SK-N-SH (cell line): ENCODE data around the gene STX5. TPM values are rescaled to one million over a fixed set of nuclear protein-coding genes. Genes with fewer than 3 reads are reported as not detected.

ENCODE experiments used
- CTCF ChIA-PET: fragments of 300-600, 350-600 bp; formaldehyde crosslinking; extraction: SDS; loops from one replicate; lab custom pipeline; 2021; lab: Yijun Ruan, JAX
- POLR2A ChIA-PET: fragments of 350-600 bp; sonication (Branson Sonifier 250); formaldehyde crosslinking; extraction: SDS; loops from one replicate; lab custom pipeline; 2020; ENCODE audit warnings: antibody characterized with exemption, inconsistent platforms; lab: Yijun Ruan, JAX
- DNase-seq: peaks from one replicate; pipeline ENCODE4 v3.0.0; 2012
- H2AFZ ChIP-seq: fragments of 200-600 bp; sonication (generic); 2 replicates; pipeline ENCODE4 v1.8.1; 2016; ENCODE audit warnings: antibody characterized with exemption, mild to moderate bottlenecking, low read depth
- H3F3A ChIP-seq: fragments of 200-600 bp; sonication (generic); replicated peaks from 2 replicates; pipeline ENCODE3; 2016; ENCODE audit warnings: antibody characterized with exemption, mild to moderate bottlenecking; ENCODE audit not compliant: insufficient read depth
- H3K27ac ChIP-seq, 2 experiments: fragments of 200-500 bp in 1 of 2; fragments of 200-600 bp in 1 of 2; sonication (Bioruptor generic) in 1 of 2; sonication (generic), shearing (Covaris generic) in 1 of 2; 2 replicates each; pipeline versions ENCODE4 v1.5.1 to v1.6.1; 2014 to 2016; ENCODE audit warnings: low read depth in 2 of 2, inconsistent platforms in 1 of 2, low read length in 1 of 2, mild to moderate bottlenecking in 1 of 2, mixed read lengths in 1 of 2
- H3K27me3 ChIP-seq: fragments of 200-600 bp; sonication (generic), shearing (Covaris generic); 2 replicates; pipeline ENCODE4 v1.6.1; 2016; ENCODE audit warnings: mixed run types; ENCODE audit not compliant: insufficient read depth
- H3K36me3 ChIP-seq, 2 experiments: fragments of 200-500 bp in 1 of 2; fragments of 200-600 bp in 1 of 2; sonication (Bioruptor generic) in 1 of 2; sonication (generic) in 1 of 2; replicated peaks in 1 of 2; 2 replicates each; pipeline versions ENCODE3 to v1.5.1; 2014 to 2016; ENCODE audit warnings: low read length in 1 of 2, mild to moderate bottlenecking in 1 of 2; ENCODE audit not compliant: insufficient read depth in 2 of 2, control insufficient read depth in 1 of 2
- H3K4me1 ChIP-seq, 2 experiments: fragments of 200-500 bp in 1 of 2; fragments of 200-600 bp in 1 of 2; sonication (Bioruptor generic) in 1 of 2; sonication (generic), shearing (Covaris generic) in 1 of 2; 2 replicates each; pipeline versions ENCODE4 v1.5.1 to v1.6.1; 2014 to 2016; ENCODE audit warnings: low read depth in 1 of 2, low read length in 1 of 2, mixed run types in 1 of 2; ENCODE audit not compliant: insufficient read depth in 2 of 2, control insufficient read depth in 1 of 2
- H3K4me2 ChIP-seq: fragments of 200-600 bp; sonication (generic), shearing (Covaris generic); 2 replicates; pipeline ENCODE4 v1.6.1; 2017; ENCODE audit warnings: mixed run types
- H3K4me3 ChIP-seq, 2 experiments: fragments of 200-500 bp in 1 of 2; fragments of 200-600 bp in 1 of 2; sonication (Bioruptor generic) in 1 of 2; sonication (generic), shearing (Covaris generic) in 1 of 2; 2 replicates each; pipeline versions ENCODE4 v1.5.1 to v1.8.1; 2014 to 2016; ENCODE audit warnings: low read depth in 2 of 2, inconsistent platforms in 1 of 2, low read length in 1 of 2, mild to moderate bottlenecking in 1 of 2, mixed read lengths in 1 of 2, moderate library complexity in 1 of 2
- H3K79me2 ChIP-seq: fragments of 200-600 bp; sonication (generic); 2 replicates; pipeline ENCODE4 v1.8.1; 2017; ENCODE audit warnings: mild to moderate bottlenecking; ENCODE audit not compliant: insufficient read depth
- H3K9ac ChIP-seq: fragments of 200-600 bp; sonication (generic); 2 replicates; pipeline ENCODE4 v1.6.1; 2017; ENCODE audit warnings: mixed run types
- H3K9me2 ChIP-seq: fragments of 200-600 bp; sonication (generic); 2 replicates; pipeline ENCODE4 v1.6.1; 2017; ENCODE audit warnings: mixed run types
- H3K9me3 ChIP-seq: fragments of 200-600 bp; sonication (generic); 2 replicates; pipeline ENCODE4 v1.6.1; 2017; ENCODE audit warnings: mixed run types, mild to moderate bottlenecking, moderate library complexity
- H4K20me1 ChIP-seq: fragments of 200-600 bp; sonication (generic); 2 replicates; pipeline ENCODE4 v1.6.1; 2017; ENCODE audit warnings: mild to moderate bottlenecking, mixed run types; ENCODE audit not compliant: insufficient read depth
- CHD2 ChIP-seq: fragments of 150-350 bp; IDR thresholded peaks from 2 replicates; pipeline ENCODE4 v1.6.1; 2018; ENCODE audit warnings: low read length; ENCODE audit not compliant: partially characterized antibody
- ELF1 ChIP-seq: IDR thresholded peaks from 2 replicates; pipeline ENCODE4 v1.4.0; 2012
- EP300 ChIP-seq, 2 experiments: IDR thresholded peaks; 2 replicates each; pipeline versions ENCODE4 v1.4.0 to v1.6.1; 2012; ENCODE audit warnings: borderline replicate concordance in 1 of 2, low read depth in 1 of 2, low read length in 1 of 2
- EZH2phosphoT487 ChIP-seq: fragments of 200-600 bp; sonication (generic); IDR thresholded peaks from 2 replicates; pipeline ENCODE4 v1.6.1; 2017; ENCODE audit warnings: low read depth, mixed run types, mild to moderate bottlenecking, antibody characterized with exemption, moderate library complexity, borderline replicate concordance
- FOXJ3 ChIP-seq: sonication (generic); formaldehyde crosslinking; IDR thresholded peaks from 2 replicates; pipeline ENCODE4 v1.5.1; 2020; ENCODE audit warnings: mild to moderate bottlenecking, missing genetic modification reagents
- FOXM1 ChIP-seq: IDR thresholded peaks from 2 replicates; pipeline ENCODE4 v1.4.0; 2012; ENCODE audit warnings: low read depth, mild to moderate bottlenecking
- GABPA ChIP-seq: IDR thresholded peaks from 2 replicates; pipeline ENCODE4 v1.4.0; 2012; ENCODE audit warnings: low read depth, mild to moderate bottlenecking
- GATA2 ChIP-seq: sonication (generic); formaldehyde crosslinking; IDR thresholded peaks from 2 replicates; pipeline ENCODE4 v1.5.0; 2020; ENCODE audit warnings: mild to moderate bottlenecking, missing genetic modification reagents
- JUND ChIP-seq: IDR thresholded peaks from 2 replicates; pipeline ENCODE4 v1.4.0; 2012
- MXI1 ChIP-seq: IDR thresholded peaks from 2 replicates; pipeline ENCODE4 v1.6.1; 2012; ENCODE audit warnings: mild to moderate bottlenecking, low read depth, low read length, improper control_type of control experiment
- NRF1 ChIP-seq: IDR thresholded peaks from 2 replicates; pipeline ENCODE4 v1.6.1; 2012; ENCODE audit warnings: low read depth, mild to moderate bottlenecking, low read length
- RAD21 ChIP-seq: IDR thresholded peaks from 2 replicates; pipeline ENCODE4 v1.6.1; 2012; ENCODE audit warnings: mild to moderate bottlenecking, low read length
- RFX5 ChIP-seq: IDR thresholded peaks from 2 replicates; pipeline ENCODE4 v1.6.1; 2012; ENCODE audit warnings: mild to moderate bottlenecking, improper control_type of control experiment, low read length
- SIN3A ChIP-seq: IDR thresholded peaks from 2 replicates; pipeline ENCODE4 v1.6.1; 2012; ENCODE audit warnings: low read depth, mild to moderate bottlenecking, low read length, moderate library complexity, borderline replicate concordance
- WGBS: methylation state at CpG from one replicate; pipeline ENCODE4 v1.1.6; 2017; ENCODE audit warnings: low lambda C conversion rate; 5-methylcytosine and 5-hydroxymethylcytosine counted together
- polyA plus RNA-seq, 3 experiments: library from polyadenylated mRNA; depleted of rRNA; stranded (reverse); fragments of >200 nt; gene quantifications; 2 replicates each; pipeline ENCODE4 v1.2.3, GENCODE V29; 2012
- TF ChIP-seq, protein P1 (sequence below): IDR thresholded peaks from 2 replicates; pipeline ENCODE4 v1.4.0; 2012; ENCODE audit warnings: low read depth, borderline replicate concordance
- TF ChIP-seq, protein P2 (sequence below): fragments of 150-350 bp; IDR thresholded peaks from 2 replicates; pipeline ENCODE4 v1.6.1; 2016; ENCODE audit warnings: mild to moderate bottlenecking, low read depth, low read length

Gene STX5
- polyA plus RNA-seq, 1 of the 3 experiments (the other 2 are of a cell fraction), result 24.2 TPM

DNA sequence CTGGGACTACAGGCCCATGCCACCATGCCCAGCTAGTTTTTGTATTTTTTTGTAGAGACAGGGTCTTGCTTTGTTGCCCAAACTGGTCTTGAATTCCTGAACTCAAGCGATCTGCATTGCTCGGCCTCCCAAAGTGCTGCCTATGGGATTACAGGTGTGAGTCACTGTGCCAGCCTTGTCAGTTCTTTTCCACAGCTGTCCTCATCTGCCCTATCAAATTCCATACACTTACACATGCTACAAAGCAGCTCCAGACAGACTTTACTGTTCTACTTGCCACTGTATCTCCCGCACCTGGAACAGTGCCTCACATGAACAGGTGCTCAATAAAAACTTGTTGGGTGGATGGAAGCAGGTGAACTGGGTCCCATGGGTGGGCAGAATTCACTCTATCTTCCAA, 8.2 kb downstream of the STX5 start:
- Histone ChIP-seq H3K9me2 (no peaks in the 10 kb centered on the region), H3K27me3 (no peaks in the 10 kb centered on the region), H3K4me1 (no peaks in the 10 kb centered on the region), H4K20me1 (peaks cover 11% of the 10 kb centered on the region; the same call in 1 of the 2 replicates), H3K9me3 (no peaks in the 10 kb centered on the region), H3K27ac (no peak overlapping the region), H3K4me3 (no peak overlapping the region), H2AFZ (no peak overlapping the region), H3K36me3 (peaks cover 41 to 61% of the 10 kb centered on the region in 2 experiments), H3K4me2 (no peak overlapping the region), H3F3A (peaks cover 4% of the 10 kb centered on the region), H3K79me2 (peaks cover 28% of the 10 kb centered on the region), H3K9ac (no peak overlapping the region)
- DNase-seq, result no peak
- ChIA-PET CTCF (interaction anchor here (0.8 to 3.0 kb wide), 2 partner anchors 33 to 37 kb away, joined by 3 to 10 read pairs; partner anchors contain the start of gene TMEM179B), POLR2A (interaction anchor here (0.8 to 1.6 kb wide), 2 partner anchors 17 to 18 kb away, joined by 4 to 6 read pairs; partner anchors contain the start of gene NXF1)
- no peak for TF ChIP-seq EP300 (IDR thresholded peaks at IDR 0.05; ENCODE audit: borderline replicate concordance in 1 of 2, low read depth in 1 of 2, low read length in 1 of 2)
- 91% methylated on average over 3 of the region's 3 CpGs for WGBS

DNA sequence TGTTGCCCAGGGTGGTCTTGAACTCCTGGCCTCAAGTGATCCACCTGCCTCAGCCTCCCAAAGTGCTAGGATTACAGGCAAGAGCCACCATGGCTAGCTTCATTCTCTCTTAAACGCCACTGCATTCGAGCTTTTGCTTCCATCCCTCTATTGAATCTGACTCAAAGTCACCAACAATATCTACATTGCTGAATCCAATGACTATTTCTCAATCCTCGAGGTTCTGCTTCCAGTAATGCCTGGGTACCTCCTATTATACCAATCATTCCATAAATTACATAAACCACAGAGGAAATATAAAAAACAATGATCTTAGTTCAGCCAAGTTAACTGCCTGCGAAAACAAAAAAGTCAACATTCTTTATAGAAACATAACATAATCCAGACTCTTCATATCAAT, 14.7 kb downstream of the STX5 start:
- POLR2A ChIA-PET, result interaction anchor here (1.9 kb wide), 1 partner anchor 11 kb away, joined by 6 read pairs; the partner anchor contains the start of gene NXF1
- H3K4me3 ChIP-seq, result no peak overlapping the region
- no peak overlapping the region for H3K27ac ChIP-seq
- DNase-seq, result no peak
- TF ChIP-seq JUND, result no peak
- no peak for TF ChIP-seq EP300 (IDR thresholded peaks at IDR 0.05; ENCODE audit: borderline replicate concordance in 1 of 2, low read depth in 1 of 2, low read length in 1 of 2)
- TF ChIP-seq, protein P1, sequence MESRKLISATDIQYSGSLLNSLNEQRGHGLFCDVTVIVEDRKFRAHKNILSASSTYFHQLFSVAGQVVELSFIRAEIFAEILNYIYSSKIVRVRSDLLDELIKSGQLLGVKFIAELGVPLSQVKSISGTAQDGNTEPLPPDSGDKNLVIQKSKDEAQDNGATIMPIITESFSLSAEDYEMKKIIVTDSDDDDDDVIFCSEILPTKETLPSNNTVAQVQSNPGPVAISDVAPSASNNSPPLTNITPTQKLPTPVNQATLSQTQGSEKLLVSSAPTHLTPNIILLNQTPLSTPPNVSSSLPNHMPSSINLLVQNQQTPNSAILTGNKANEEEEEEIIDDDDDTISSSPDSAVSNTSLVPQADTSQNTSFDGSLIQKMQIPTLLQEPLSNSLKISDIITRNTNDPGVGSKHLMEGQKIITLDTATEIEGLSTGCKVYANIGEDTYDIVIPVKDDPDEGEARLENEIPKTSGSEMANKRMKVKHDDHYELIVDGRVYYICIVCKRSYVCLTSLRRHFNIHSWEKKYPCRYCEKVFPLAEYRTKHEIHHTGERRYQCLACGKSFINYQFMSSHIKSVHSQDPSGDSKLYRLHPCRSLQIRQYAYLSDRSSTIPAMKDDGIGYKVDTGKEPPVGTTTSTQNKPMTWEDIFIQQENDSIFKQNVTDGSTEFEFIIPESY, result no peak
- TF ChIP-seq, protein P2, sequence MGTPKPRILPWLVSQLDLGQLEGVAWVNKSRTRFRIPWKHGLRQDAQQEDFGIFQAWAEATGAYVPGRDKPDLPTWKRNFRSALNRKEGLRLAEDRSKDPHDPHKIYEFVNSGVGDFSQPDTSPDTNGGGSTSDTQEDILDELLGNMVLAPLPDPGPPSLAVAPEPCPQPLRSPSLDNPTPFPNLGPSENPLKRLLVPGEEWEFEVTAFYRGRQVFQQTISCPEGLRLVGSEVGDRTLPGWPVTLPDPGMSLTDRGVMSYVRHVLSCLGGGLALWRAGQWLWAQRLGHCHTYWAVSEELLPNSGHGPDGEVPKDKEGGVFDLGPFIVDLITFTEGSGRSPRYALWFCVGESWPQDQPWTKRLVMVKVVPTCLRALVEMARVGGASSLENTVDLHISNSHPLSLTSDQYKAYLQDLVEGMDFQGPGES, result no peak
- no peak for TF ChIP-seq RAD21
- no peak for TF ChIP-seq MXI1
- TF ChIP-seq, all 33 proteins: peak for 0
- no peaks in the 10 kb centered on the region for H3K9me2 ChIP-seq
- no peaks in the 10 kb centered on the region for H3K9me3 ChIP-seq
- H3K4me1 ChIP-seq, result no peaks in the 10 kb centered on the region
- peaks cover 9% of the 10 kb centered on the region for H3F3A ChIP-seq
- H3K36me3 ChIP-seq, result peaks cover 5 to 36% of the 10 kb centered on the region in 2 experiments
- no peak overlapping the region for H2AFZ ChIP-seq
- no peak overlapping the region for H3K9ac ChIP-seq
- no peaks in the 10 kb centered on the region for H3K79me2 ChIP-seq
- CTCF ChIA-PET, result interaction anchor here (0.7 to 1.5 kb wide), 5 partner anchors 11 to 1201 kb away, joined by 3 to 4 read pairs (median 3); partner anchors contain the start of gene NXF1
- WGBS, result 97% methylated on average over 4 of the region's 4 CpGs
- no peaks in the 10 kb centered on the region for H3K27me3 ChIP-seq
- no peak overlapping the region for H3K4me2 ChIP-seq
- H4K20me1 ChIP-seq, result no peaks in the 10 kb centered on the region

DNA sequence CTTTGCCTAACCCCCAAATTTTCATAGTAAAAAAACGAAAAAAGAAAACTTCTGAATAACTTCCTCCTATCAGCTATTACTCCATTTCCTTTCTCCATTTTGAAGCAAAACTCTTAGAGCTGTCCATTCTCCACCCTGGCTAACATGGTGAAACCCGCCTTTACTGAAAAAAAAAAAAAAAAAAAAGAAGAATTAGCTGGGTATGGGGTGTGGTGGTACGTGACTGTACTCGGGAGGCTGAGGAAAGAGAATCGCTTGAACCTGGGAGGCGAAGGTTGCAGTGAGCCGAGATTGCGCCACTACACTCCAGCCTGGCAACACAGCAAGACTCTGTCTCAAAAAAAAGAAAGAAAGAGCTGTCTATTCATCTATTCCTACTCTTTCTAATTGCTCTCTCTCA, 15.3 kb downstream of the STX5 start:
- Histone ChIP-seq H3K9ac (no peak overlapping the region), H2AFZ (no peak overlapping the region), H4K20me1 (no peaks in the 10 kb centered on the region), H3K9me2 (no peaks in the 10 kb centered on the region), H3K79me2 (no peaks in the 10 kb centered on the region), H3K27ac (no peak overlapping the region), H3K27me3 (no peaks in the 10 kb centered on the region), H3K9me3 (no peaks in the 10 kb centered on the region), H3K4me3 (no peak overlapping the region), H3F3A (peaks cover 11% of the 10 kb centered on the region), H3K4me1 (no peaks in the 10 kb centered on the region), H3K36me3 (peaks cover 5 to 32% of the 10 kb centered on the region in 2 experiments), H3K4me2 (no peak overlapping the region)
- 93% methylated on average over 8 of the region's 8 CpGs for WGBS
- DNase-seq, result no peak
- POLR2A ChIA-PET, result interaction anchor here (0.7 to 1.9 kb wide), 2 partner anchors 9 to 11 kb away, joined by 3 to 6 read pairs; partner anchors contain the start of gene NXF1
- no peak for TF ChIP-seq ELF1
- no peak for TF ChIP-seq EZH2phosphoT487
- TF ChIP-seq FOXJ3 (CRISPR knock-in tag), result no peak
- TF ChIP-seq NRF1, result no peak
- TF ChIP-seq GABPA, result no peak
- no peak for TF ChIP-seq CHD2
- no peak for TF ChIP-seq SIN3A
- no peak for TF ChIP-seq RFX5
- no peak for TF ChIP-seq FOXM1
- no peak for TF ChIP-seq GATA2 (CRISPR knock-in tag)
- CTCF ChIA-PET, result interaction anchor here (0.6 to 1.5 kb wide), 5 partner anchors 10 to 46 kb away, joined by 3 to 4 read pairs (median 3); partner anchors contain the start of genes NXF1 and TMEM179B
